CD1c-positive myeloid dendritic cell (primary cell): ENCODE results near the gene SLC22A31.
"Not testable (repeated sequence)": the region's sequence is repeated elsewhere in the genome, so short reads cannot be mapped to it uniquely, and the experiment has no call there.

Experiments used
- DNase-seq: peaks from one replicate; pipeline ENCODE4 v3.0.0-alpha.2; 2016; ENCODE audit errors: extremely low spot score

The SLC22A31 gene

DNA sequence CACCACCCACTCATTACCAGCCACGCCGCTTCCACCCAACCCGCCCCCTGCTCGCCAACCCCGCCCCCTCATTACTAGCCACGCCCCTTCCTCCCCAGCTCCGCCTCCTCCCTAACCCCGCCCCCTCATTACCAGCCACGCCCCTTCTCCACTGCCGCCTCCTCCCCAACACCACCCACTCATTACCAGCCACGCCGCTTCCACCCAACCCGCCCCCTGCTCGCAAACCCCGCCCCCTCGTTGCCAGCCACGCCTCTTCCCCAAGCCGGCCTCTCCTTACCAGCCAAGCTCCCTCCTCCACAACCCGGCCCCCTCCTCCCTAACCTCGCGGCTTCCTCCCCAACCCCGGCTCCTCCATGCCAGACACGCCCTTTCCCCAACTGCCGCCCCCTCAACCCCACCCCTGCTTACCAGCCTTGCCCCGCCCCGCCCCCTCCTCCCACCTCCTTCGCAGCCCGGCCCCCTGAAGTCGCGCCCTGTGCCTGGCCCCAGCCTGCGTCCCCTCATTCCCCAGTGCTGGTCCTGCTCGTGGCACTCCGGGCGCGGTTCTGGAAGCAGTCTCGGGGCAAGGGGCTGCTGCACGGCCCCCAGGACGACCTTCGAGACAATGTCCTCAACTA is 7.3 kb downstream of the SLC22A31 start:
- DNase-seq, result peak; percentile 62

DNA sequence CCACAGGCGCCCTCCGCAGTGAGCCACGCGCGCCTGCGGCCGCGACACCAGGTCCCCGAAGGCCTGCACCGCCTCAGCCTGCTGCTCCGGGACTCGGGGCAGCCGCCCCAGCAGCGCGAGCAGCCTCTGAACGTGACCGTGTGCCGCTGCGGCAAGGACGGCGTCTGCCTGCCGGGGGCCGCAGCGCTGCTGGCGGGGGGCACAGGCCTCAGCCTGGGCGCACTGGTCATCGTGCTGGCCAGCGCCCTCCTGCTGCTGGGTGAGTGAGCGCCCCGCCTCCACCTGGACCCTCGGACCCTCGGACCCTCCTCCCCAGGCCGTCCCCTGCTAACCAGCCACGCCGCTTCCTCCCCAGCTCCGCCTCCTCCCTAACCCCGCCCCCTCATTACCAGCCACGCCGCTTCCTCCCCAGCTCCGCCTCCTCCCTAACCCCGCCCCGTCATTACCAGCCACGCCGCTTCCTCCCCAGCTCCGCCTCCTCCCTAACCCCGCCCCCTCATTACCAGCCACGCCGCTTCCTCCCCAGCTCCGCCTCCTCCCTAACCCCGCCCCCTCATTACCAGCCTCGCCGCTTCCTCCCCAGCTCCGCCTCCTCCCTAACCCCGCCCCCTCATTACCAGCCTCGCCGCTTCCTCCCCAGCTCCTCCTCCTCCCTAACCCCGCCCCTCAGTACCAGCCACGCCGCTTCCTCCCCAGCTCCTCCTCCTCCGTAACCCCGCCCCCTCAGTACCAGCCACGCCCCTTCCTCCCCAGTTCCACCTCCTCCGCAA is 8.0 kb downstream of the SLC22A31 start:
- peak; percentile 82 for DNase-seq

DNA sequence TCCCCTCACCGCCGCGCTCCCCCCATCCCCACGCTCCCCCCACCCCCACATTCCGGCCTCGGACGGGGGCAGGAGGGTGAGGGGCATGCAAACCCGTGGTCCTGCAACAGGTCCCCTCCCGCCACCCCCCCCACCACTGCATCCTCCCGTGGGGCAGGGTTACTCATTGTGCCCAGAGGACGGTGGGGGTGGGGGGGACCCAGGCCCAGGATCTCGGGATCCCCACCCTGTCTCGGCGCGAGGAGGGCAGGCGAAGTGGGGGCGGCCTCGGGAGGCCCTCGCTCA is 8.5 kb downstream of the SLC22A31 start:
- no peak for DNase-seq

DNA sequence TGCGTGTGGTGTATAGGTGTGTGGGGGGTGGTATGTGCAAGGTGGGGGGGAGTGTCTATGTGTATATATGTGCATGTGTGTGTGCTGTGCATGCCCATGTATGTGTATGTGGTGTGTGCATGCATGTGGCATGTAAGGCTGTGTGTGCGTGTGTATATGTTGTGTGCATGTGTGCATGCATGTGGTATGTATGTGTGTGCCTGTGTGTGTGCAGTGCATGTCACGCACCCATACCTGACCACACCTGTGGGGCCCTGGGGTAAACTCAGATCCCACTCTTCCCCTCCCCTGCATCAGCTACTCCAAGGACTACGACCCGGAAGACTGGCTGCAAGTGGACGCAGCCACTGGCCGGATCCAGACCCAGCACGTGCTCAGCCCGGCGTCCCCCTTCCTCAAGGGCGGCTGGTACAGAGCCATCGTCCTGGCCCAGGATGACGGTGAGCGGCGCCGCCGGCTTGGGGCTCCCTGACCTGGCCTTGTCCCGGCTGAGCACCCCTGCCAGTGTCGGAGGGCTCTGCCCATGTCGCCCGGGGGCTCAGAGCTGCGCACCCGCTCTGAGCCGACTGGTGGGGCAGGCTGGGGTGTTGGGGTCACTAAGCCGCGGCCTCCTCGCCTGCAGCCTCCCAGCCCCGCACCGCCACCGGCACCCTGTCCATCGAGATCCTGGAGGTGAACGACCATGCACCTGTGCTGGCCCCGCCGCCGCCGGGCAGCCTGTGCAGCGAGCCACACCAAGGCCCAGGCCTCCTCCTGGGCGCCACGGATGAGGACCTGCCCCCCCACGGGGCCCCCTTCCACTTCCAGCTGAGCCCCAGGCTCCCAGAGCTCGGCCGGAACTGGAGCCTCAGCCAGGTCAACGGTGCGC is 9.1 kb downstream of the SLC22A31 start:
- no peak for DNase-seq

DNA sequence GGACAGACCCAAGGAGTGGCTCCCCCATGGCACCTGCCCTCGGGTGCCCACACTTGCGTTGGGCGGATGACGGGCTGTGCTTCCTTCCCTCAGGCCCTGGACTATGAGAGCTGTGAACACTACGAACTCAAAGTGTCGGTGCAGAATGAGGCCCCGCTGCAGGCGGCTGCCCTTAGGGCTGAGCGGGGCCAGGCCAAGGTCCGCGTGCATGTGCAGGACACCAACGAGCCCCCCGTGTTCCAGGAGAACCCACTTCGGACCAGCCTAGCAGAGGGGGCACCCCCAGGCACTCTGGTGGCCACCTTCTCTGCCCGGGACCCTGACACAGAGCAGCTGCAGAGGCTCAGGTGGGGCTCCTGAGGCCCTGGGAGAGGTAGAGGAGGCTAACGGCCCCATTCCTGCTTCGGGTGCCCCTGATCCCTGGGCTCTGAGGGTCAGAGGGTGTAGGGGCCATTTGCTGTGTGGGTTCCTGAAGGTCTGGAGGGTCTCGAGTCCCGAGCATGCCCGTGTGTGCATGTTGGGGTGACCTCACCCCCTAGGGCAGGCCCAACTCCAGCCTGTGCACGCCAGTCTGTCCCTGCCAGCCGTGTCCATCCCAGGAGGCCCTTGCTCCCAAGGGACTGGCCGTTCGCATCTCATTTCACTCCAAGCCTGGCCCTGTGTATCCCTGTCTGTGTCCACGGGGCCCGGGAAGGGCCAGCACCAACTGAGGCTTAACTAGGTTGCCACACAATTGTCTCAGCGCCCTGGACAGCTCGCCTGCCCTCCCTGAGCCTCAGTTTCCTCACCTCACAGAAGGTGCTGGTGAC is 10.0 kb downstream of the SLC22A31 start:
- no peak for DNase-seq

DNA sequence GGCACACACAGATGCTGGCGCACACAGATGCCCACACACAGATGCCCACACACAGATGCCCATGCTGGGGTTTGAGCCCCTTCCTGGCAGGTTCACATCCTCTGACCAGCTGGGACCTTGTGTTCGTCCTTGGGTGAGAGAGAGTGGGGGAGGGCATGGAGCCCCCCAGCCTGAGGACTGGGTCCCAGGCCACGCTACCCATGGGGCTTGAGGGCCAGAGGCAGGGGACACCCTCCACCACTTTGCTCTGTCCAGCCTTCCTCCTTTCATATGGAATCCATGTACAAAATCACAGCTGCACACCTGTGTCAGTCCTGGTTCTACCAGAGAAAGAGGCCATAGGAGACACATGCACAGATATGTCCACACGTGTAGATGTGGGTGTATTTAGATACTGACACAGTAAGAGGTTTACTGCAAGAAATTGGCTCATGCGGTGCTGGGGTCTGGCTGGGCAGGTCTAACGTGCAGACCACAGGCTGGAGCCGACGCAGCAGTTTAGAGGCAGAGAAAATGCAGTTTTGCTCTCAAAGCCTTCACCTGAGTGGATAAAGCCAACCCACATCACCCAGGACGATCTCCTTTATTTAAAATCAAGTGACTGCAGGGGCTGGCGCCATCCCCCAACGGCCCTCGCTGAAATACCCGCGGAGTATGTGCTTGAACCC is 10.8 kb downstream of the SLC22A31 start:
- no peak for DNase-seq

DNA sequence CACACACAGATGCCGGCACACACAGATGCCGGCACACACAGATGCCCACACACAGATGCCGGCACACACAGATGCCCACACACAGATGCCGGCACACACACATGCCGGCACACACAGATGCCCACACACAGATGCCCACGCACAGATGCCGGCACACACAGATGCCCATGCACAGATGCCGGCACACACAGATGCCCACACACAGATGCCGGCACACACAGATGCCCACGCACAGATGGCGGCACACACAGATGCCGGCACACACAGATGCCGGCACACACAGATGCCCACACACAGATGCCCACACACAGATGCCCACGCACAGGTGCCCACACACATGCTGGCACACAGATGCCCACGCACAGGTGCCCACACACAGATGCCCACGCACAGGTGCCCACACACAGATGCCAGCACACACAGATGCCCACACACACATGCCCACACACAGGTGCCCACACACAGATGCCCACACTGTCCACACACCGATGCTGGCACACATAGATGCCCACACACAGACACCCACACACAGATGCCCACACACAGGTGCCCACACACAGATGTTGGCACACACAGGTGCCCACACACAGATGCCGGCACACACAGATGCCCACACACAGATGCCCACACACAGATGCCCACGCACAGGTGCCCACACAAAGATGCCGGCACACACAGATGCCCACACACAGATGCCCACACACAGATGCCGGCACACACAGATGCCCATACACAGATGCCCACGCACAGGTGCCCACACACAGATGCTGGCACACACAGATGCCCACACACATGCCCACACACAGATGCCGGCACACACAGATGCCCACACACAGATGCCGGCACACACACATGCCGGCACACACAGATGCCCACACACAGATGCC is 11.6 kb downstream of the SLC22A31 start:
- not testable (repeated sequence) for DNase-seq

DNA sequence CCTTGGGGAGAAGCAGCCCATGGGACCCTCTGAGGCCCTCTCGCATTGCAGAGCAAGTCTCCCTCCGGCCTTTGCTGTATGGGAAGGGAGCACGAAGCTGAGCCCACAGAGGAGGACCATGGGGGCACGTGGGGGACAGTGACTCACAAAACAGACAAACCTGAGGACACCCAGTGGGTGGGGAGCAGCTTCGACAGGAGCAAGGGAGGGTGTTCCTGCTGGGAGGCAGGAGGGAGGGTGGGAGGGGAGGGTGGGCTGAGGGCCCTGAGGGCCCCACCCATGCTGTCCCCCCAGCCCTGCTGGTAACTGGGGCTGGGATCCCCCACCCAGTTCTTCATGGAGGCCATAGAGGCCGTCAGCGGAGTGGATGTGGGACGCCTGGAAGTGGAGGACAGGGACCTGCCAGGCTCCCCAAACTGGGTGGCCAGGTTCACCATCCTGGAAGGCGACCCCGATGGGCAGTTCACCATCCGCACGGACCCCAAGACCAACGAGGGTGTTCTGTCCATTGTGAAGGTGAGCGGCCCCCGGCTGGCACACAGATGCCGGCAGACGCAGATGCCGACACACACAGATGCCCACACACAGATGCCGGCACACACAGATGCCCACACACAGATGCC is 12.5 kb downstream of the SLC22A31 start:
- no peak for DNase-seq

DNA sequence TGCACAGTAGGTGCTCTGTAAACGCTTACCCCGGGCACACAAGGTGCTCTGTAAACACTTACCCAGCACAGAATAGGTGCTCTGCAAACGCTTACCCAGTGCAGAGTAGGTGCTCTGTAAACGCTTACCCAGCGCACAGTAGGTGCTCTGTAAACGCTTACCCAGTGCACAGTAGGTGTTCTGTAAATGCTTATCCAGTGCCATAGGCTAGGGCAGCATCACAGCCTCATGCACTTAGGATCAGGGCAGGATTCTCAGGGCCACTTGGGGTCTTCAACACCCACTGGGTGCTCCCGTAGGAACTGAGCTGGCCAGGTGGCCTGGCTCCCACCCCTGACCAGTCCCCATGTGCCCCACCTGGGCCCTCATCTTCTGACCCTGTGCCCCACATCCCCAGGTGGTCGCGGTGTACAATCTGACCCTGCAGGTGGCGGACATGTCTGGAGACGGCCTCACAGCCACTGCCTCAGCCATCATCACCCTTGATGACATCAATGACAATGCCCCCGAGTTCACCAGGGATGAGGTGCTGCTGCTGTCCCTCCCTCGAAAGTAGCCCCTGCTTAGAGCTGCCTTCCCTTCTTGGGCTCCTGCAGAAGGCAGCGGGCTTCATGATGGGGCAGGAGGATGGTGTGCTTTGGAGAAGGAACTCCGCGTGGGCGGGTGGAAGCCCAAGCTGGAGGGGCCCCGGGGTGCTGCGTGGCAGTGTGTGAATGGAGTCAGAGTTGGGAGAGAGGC is 13.1 kb downstream of the SLC22A31 start:
- peak; percentile 69 for DNase-seq

DNA sequence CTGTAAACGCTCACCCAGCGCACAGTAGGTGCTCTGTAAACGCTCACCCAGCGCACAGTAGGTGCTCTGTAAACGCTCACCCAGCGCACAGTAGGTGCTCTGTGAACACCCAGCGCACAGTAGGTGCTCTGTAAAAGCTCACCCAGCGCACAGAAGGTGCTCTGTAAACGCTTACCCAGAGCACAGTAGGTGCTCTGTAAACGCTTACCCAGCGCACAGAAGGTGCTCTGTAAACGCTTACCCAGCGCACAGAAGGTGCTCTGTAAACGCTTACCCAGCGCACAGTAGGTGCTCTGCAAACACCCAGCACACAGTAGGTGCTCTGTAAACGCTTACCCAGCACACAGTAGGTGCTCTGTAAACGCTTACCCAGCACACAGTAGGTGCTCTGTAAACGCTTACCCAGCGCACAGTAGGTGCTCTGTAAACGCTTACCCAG is 13.7 kb downstream of the SLC22A31 start:
- not testable (repeated sequence) for DNase-seq

DNA sequence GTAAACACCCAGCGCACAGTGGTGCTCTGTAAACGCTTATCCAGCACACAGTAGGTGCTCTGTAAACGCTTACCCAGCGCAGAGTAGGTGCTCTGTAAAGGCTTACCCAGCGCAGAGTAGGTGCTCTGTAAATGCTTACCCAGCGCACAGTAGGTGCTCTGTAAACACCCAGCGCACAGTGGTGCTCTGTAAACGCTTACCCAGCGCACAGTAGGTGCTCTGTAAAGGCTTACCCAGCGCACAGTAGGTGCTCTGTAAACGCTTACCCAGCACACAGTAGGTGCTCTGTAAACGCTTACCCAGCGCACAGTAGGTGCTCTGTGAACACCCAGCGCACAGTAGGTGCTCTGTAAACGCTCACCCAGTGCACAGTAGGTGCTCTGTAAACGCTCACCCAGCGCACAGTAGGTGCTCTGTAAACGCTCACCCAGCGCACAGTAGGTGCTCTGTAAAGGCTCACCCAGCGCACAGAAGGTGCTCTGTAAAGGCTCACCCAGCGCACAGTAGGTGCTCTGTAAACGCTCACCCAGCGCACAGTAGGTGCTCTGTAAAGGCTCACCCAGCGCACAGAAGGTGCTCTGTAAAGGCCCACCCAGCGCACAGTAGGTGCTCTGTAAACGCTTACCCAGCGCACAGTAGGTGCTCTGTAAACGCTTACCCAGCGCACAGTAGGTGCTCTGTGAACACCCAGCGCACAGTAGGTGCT is 14.3 kb downstream of the SLC22A31 start:
- DNase-seq, result not testable (repeated sequence)

DNA sequence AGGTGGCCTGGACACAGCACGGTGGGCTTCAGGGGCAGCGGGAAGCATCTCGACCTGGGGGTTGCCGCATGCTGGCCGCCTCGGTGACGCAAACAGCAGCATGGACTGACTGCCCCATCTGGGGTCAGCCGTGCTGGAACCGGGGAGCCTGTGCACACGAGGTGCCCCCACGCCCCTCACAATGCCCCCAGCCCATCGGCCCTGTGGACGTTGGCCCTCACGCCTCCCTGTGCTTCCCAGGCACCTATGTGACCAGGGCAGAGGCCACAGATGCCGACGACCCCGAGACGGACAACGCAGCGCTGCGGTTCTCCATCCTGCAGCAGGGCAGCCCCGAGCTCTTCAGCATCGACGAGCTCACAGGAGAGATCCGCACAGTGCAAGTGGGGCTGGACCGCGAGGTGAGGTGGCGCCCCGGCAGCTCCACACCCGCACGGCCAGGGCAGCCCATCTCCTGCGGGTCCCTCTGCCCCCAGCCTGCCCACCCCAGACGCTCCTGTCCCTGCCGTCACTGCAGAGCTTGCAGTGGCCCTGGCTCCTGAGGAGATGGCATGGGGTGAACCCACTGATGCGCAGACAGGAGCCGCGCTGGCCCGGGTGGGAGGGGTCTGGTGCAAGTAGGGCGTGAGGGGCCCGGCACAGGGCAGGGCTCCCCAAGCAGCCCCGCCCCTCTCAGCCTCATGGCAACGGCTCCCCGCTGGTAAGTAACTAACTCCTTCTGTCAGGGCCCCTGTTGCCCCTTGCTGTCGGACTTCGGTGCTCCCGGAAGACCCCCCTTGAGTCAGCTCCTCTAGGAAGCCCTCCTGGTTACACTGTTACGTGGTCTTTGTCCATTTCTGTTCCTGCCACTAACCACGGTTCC is 15.2 kb downstream of the SLC22A31 start:
- no peak for DNase-seq

DNA sequence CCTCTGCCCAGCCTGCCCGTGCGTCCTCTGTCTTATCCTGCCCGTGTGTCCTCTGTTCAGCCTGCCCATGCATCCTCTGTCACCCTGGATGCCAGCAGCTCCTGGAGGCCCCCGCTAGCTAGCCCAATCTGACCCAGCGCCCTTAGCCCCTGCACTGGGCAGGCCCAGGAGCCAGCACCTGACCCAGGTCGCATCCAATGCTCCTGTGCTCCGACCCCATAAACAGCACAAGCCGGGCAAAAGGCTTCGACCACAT is 15.7 kb downstream of the SLC22A31 start:
- DNase-seq, result no peak

DNA sequence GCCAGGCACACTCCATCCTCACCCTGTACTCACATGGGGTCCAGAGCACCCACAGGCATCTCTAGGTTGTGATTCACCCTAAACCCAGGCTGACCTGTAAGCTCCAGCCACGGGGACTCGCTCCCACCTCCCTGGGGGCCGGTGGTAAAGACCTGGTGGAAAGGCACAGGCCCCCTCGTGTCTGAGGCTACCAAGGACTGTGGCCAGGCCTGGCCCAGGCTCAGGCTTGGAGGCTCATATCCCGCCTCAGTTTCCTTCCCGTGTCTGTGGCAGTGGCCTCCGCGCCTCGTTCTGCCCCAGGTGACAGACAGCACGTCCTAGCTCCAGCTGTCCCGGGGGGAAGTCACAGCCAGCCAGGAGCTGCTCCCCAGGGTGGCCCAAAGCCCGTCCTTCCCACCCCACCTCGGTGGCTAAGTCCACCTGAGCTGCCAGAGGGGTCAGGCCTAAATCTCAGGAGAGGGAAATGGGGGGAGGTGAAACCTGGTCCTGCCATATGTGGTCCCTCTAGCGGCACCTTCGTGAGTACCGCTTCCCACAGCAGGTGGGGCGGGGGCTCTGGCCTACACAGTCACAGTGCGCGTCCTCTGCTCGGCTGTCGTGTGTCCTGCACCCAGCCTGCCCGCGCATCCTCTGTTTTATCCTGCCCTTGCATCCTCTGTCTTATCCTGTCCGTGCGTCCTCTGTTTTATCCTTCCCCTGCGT is 16.2 kb downstream of the SLC22A31 start:
- no peak for DNase-seq

DNA sequence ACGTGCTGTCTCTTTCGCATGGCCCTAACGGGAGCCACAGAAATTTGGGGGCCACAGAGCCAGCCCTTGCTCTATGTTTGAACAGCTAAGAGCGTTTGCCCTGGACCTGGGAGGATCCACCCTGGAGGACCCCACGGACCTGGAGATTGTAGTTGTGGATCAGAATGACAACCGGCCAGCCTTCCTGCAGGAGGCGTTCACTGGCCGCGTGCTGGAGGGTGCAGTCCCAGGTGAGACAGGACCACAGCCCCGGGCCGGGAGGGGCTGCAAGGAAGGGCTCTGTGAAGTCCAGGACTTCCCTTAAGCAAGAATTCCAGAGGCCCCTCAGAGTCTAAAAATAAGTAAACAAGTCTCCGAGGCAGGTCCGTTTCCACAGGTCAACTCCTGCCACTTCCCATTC is 16.9 kb downstream of the SLC22A31 start:
- DNase-seq, result no peak

DNA sequence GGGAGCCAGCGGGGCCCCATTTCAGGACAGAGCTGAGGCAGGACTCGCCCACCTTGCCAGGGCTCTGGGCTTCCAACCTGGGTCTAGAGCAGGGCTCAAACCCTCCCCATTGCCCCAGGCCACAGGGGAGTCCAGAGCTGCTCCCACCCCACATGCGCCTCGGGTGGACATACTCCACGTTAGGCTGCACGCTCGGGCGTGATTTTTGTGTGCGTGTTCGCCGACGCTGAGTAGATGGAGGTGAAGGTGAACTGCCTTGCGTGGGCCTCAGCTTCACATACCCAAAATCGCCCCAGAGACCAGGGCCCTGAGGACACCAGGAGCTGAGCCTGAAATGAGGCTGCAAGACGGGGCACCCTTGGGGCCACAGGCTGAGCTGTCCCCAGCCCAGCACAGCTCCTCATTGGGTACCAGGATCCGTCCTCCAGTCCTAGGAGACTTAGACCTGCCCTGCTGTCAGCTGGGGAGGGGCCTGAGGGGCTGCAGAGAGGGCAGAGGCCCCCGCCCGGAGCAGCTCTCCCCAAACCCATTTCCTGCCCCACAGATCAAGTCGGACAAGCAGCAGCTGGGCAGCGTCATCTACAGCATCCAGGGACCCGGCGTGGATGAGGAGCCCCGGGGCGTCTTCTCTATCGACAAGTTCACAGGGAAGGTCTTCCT is 20.6 kb downstream of the SLC22A31 start:
- no peak for DNase-seq

DNA sequence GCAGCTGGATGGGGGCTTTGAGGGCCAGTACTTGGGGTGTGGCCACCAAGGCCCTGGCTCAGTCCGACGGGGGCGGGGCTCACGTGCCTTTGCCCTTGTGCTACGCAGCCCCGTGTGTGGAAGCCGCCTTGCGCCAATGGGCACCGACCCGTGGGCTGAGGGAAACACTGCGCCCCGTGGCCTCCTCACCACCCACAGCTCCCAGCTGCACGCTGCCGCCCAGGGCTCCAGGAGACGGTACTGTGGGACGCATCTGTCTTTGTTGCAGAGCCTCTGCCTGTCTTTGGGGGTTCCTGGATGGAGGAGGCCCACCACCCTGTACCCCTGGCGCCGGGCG is 21.2 kb downstream of the SLC22A31 start:
- no peak for DNase-seq
